H1 (cell line): ENCODE measurements around the gene RPL36AL. TPM values are rescaled to one million over a fixed set of nuclear protein-coding genes. Genes with fewer than 3 reads are reported as not detected.

Experiments used
- CEBPB ChIP-seq: IDR thresholded peaks from 2 replicates; pipeline ENCODE4 v1.6.1; 2012; ENCODE audit warnings: low read depth, low read length
- CHD1 ChIP-seq: IDR thresholded peaks from 2 replicates; pipeline ENCODE4 v1.6.1; 2012; ENCODE audit warnings: low read depth, low read length, improper control_type of control experiment
- CHD7 ChIP-seq: fragments of 300-600 bp; sonication (generic); IDR thresholded peaks from 2 replicates; pipeline ENCODE4 v1.7.1; 2012; ENCODE audit warnings: low read length, moderate library complexity, mild to moderate bottlenecking, inconsistent platforms; ENCODE audit not compliant: insufficient replicate concordance
- E2F6 ChIP-seq: IDR thresholded peaks from 2 replicates; pipeline ENCODE4 v1.6.1; 2012; ENCODE audit warnings: inconsistent platforms
- HDAC6 ChIP-seq: IDR thresholded peaks from one replicate; pipeline ENCODE4 v1.7.1; 2012; ENCODE audit warnings: low read depth, mild to moderate bottlenecking, inconsistent platforms, low read length, moderate library complexity
- MAFK ChIP-seq: IDR thresholded peaks from 2 replicates; pipeline ENCODE4 v1.6.1; 2012; ENCODE audit warnings: low read depth, mild to moderate bottlenecking, improper control_type of control experiment, low read length
- RNF2 ChIP-seq: fragments of 200-900, 300-1000 bp; sonication (generic); IDR thresholded peaks from 2 replicates; pipeline ENCODE4 v1.7.1; 2016; ENCODE audit warnings: borderline replicate concordance, low read depth, mild to moderate bottlenecking, antibody characterized with exemption, low read length; ENCODE audit not compliant: poor library complexity, severe bottlenecking; ENCODE audit errors: missing control alignments
- TCF12 ChIP-seq: IDR thresholded peaks from 2 replicates; pipeline ENCODE4 v1.6.1; 2011; ENCODE audit warnings: low read depth, mild to moderate bottlenecking, low read length
- TEAD4 ChIP-seq: IDR thresholded peaks from 2 replicates; pipeline ENCODE4 v1.6.1; 2012; ENCODE audit warnings: low read depth, low read length, inconsistent platforms, mixed read lengths
- polyA plus RNA-seq, 7 experiments: library from polyadenylated mRNA; depleted of rRNA in 3 of 7; stranded (reverse) in 5 of 7; unstranded in 2 of 7; fragments of >200 nt in 5 of 7; fragments of 200-250 nt in 2 of 7; gene quantifications; 1 replicate in 5 of 7; 2 replicates in 1 of 7; 4 replicates in 1 of 7; pipeline versions ENCODE4 v1.2.1 to v1.2.3, GENCODE V29; 2011 to 2013; ENCODE audit warnings: missing spikeins in 2 of 7, mixed read lengths in 2 of 7
- total RNA-seq: library from RNA; stranded (reverse); fragmentation: NEBNext Ultra II Directional; extraction: Animal tissue kit (Norgen Biotek cat#: 25700); gene quantifications from 2 replicates; pipeline ENCODE4 v1.2.1, GENCODE V29; 2021

Gene RPL36AL
- total and polyA plus RNA-seq, 2 of the 8 experiments (the other 6 are each of a cell fraction or from before 2014, with no cell fraction given): 138 to 230 TPM

GRCh38 chr14:49620182-49621113, at the start of gene RPL36AL, which contains the start of gene MGAT2 (continued):
- TF ChIP-seq CHD7 (no peak), HDAC6 (no peak), MAFK (no peak), RNF2 (no peak), E2F6 (no peak), CEBPB (no peak), TEAD4 (no peak), CHD1 (no peak), TCF12 (no peak)
